Adrenal gland (tissue), 12 donors: ENCODE data around the gene AKR1B1. TPM values are rescaled to one million over a fixed set of nuclear protein-coding genes. Genes with fewer than 3 reads are reported as not detected.

Experiments used
- DNase-seq, 7 donors: peaks; one replicate each; pipeline ENCODE4 v3.0.0-alpha.2; 2019 to 2020
- H3K27ac ChIP-seq, 5 donors: fragments of 200-600 bp; sonication (generic) in 4 of 5; 1 replicate in 3 of 5; 2 replicates in 2 of 5; pipeline versions ENCODE4 v1.5.1 to v1.8.0; 2016 to 2020; ENCODE audit warnings: mild to moderate bottlenecking in 1 of 5
- H3K27me3 ChIP-seq: fragments of 200-600 bp; 2 replicates; pipeline ENCODE4 v1.8.0; 2021
- H3K36me3 ChIP-seq, 2 donors: fragments of 200-600 bp; replicated peaks in 1 of 2; 1 replicate in 1 of 2; 2 replicates in 1 of 2; pipeline versions ENCODE4 v1.5.1 to v1.8.0; 2018 to 2022
- H3K4me1 ChIP-seq, 2 donors: fragments of 200-600 bp; replicated peaks in 1 of 2; 1 replicate in 1 of 2; 2 replicates in 1 of 2; pipeline versions ENCODE4 v1.5.1 to v1.8.0; 2018 to 2021
- H3K4me3 ChIP-seq, 4 donors: fragments of 200-600 bp; sonication (generic) in 3 of 4; one replicate each; pipeline ENCODE4 v1.5.1; 2016 to 2018
- H3K9me3 ChIP-seq, 3 donors: fragments of 200-600 bp; sonication (generic) in 1 of 3; replicated peaks in 1 of 3; 1 replicate in 2 of 3; 2 replicates in 1 of 3; pipeline versions ENCODE4 v1.5.1 to v1.8.0; 2016 to 2021
- POLR2A ChIP-seq, 2 donors: fragments of 450-650 bp; IDR thresholded peaks; one replicate each; pipeline ENCODE4 v1.6.1; 2017; ENCODE audit warnings: antibody characterized with exemption in 2 of 2, mild to moderate bottlenecking in 2 of 2, moderate library complexity in 1 of 2
- WGBS, 4 donors: extraction: QIAGEN DNeasy Blood & Tissue Kit in 2 of 4; methylation state at CpG; one replicate each; pipeline versions ENCODE4 v1.1.5 to v1.1.7; 2013 to 2017; 5-methylcytosine and 5-hydroxymethylcytosine counted together
- intact Hi-C, 2 donors: fragments of 100-400 bp; cut with DNase I; formaldehyde crosslinking; loops; one replicate each; pipeline versions ENCODE4 v1.14.1 to v1.15.0; 2022 to 2023
- polyA plus RNA-seq, 3 donors: library from polyadenylated mRNA; stranded (reverse); fragments of 200-250 nt in 2 of 3; fragments of 350-450 nt in 1 of 3; fragmentation: Illumina TruSeq in 1 of 3; extraction: RNeasy Lipid Tissue Mini Kit (QIAGEN cat#74804) in 1 of 3; gene quantifications; one replicate each; pipeline ENCODE4 v1.2.3, GENCODE V29; 2013 to 2014
- total RNA-seq, 9 donors: library from RNA; depleted of rRNA in 4 of 9; stranded (reverse); fragments of >200 nt in 4 of 9; fragments of 120-200 nt in 1 of 9; fragmentation: NEBNext Ultra II Directional in 1 of 9; extraction: Animal tissue kit (Norgen Biotek cat#: 25700) in 1 of 9; gene quantifications; one replicate each; pipeline versions ENCODE4 v1.1.0 to v1.2.4, GENCODE V29; 2013 to 2023
- TF ChIP-seq, protein P1 (sequence below), 6 experiments: fragments of 450-650 bp in 4 of 6; fragments of 200-600 bp in 2 of 6; sonication (generic) in 1 of 6; IDR thresholded peaks; 1 replicate in 5 of 6; 2 replicates in 1 of 6; pipeline versions ENCODE4 v1.5.1 to v1.8.0; 2016 to 2021; ENCODE audit warnings: antibody characterized with exemption in 6 of 6, mild to moderate bottlenecking in 2 of 6, moderate library complexity in 1 of 6
- donor health status: healthy with polysubstance abuse.
- donor health status: Bipolar disorder and iron deficiency.
- donor health status: DM: yes; HTN: yes; CAD: no.
- donor health status: DM: no; HTN: no; CAD: no.
- donor health status: DM: no; HTN: no; CAD: no.
- donor health status: DM: yes; HTN: yes; CAD: no.

Gene AKR1B1
- total and polyA plus RNA-seq, 12 donors = 270 to 4,669 (median 3,402) TPM

DNA sequence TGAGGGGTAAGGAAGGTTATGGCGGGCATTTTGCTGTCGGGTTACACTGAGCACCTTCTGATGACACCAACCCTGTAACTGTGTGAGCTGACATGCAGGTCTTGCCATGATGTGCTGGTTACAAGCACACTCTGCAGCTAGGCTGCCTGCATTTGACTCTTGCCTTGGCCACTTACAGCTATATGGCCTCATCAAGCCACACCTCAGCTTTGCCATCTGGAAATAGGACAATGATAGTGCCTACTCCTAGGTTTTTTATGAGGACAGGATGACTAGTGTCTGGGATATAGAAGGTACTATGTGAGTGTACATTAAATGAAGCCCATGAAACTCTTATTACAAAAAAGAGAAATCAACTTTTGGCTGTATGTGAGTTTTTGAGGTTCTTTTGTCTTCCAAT is 58.0 kb downstream of the AKR1B1 start:
- Histone ChIP-seq H3K9me3 (no peaks in the 10 kb centered on the region), H3K27ac (no peak overlapping the region), H3K27me3 (peaks cover 7% of the 10 kb centered on the region), H3K4me3 (no peak overlapping the region), H3K4me1 (no peaks in the 10 kb centered on the region), H3K36me3 (no peaks in the 10 kb centered on the region)
- DNase-seq = no peak
- 79 to 86% (median 81%) methylated on average over 2 of the region's 2 CpGs for WGBS, 4 donors
- intact Hi-C loops = no loop called here
- no peak for TF ChIP-seq POLR2A (IDR thresholded peaks at IDR 0.05)
- TF ChIP-seq, protein P1, sequence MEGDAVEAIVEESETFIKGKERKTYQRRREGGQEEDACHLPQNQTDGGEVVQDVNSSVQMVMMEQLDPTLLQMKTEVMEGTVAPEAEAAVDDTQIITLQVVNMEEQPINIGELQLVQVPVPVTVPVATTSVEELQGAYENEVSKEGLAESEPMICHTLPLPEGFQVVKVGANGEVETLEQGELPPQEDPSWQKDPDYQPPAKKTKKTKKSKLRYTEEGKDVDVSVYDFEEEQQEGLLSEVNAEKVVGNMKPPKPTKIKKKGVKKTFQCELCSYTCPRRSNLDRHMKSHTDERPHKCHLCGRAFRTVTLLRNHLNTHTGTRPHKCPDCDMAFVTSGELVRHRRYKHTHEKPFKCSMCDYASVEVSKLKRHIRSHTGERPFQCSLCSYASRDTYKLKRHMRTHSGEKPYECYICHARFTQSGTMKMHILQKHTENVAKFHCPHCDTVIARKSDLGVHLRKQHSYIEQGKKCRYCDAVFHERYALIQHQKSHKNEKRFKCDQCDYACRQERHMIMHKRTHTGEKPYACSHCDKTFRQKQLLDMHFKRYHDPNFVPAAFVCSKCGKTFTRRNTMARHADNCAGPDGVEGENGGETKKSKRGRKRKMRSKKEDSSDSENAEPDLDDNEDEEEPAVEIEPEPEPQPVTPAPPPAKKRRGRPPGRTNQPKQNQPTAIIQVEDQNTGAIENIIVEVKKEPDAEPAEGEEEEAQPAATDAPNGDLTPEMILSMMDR (IDR thresholded peaks at IDR 0.05) = no peak

DNA sequence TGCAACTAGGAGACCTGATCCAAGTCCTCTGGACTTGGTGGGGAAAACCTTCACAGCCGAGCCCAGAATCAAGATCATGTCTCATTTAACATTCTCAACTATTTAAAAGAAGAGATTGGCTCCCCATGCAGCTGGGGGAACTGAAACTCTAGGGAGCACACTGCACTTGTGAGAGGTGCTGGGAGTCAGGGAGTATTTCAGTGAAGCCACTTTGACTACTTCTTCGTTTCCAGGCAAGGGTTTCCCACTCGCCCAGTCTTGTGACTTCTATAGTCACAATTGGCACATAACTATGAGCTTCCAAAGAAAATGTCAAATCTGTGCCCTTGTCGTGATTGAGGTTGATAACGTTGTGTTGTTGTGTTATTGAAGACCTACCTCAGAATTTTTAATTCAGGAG is 62.9 kb downstream of the AKR1B1 start:
- TF ChIP-seq POLR2A (IDR thresholded peaks at IDR 0.05) = no peak
- TF ChIP-seq, protein P1 (IDR thresholded peaks at IDR 0.05) = no peak
- Histone ChIP-seq H3K36me3 (no peaks in the 10 kb centered on the region), H3K9me3 (no peaks in the 10 kb centered on the region), H3K27ac (no peak overlapping the region), H3K4me1 (no peaks in the 10 kb centered on the region), H3K4me3 (no peak overlapping the region), H3K27me3 (peaks cover 3% of the 10 kb centered on the region)
- 63 to 71% (median 68%) methylated on average over 5 of the region's 5 CpGs for WGBS, 4 donors
- no peak for DNase-seq
- intact Hi-C loops = no loop called here

GRCh38 chr7:134395604-134396003 is 63.3 kb downstream of the AKR1B1 start:
- no peak overlapping the region for H3K4me3 ChIP-seq
- 65 to 87% (median 72%) methylated on average over 4 of the region's 4 CpGs for WGBS, 4 donors
- DNase-seq = no peak
- no peaks in the 10 kb centered on the region for H3K9me3 ChIP-seq
- H3K27me3 ChIP-seq = peaks cover 3% of the 10 kb centered on the region
- TF ChIP-seq, protein P1 (IDR thresholded peaks at IDR 0.05) = no peak
- TF ChIP-seq POLR2A (IDR thresholded peaks at IDR 0.05) = no peak
- intact Hi-C loops = no loop called here
- H3K36me3 ChIP-seq = no peaks in the 10 kb centered on the region
- H3K27ac ChIP-seq = no peak overlapping the region
- no peaks in the 10 kb centered on the region for H3K4me1 ChIP-seq

DNA sequence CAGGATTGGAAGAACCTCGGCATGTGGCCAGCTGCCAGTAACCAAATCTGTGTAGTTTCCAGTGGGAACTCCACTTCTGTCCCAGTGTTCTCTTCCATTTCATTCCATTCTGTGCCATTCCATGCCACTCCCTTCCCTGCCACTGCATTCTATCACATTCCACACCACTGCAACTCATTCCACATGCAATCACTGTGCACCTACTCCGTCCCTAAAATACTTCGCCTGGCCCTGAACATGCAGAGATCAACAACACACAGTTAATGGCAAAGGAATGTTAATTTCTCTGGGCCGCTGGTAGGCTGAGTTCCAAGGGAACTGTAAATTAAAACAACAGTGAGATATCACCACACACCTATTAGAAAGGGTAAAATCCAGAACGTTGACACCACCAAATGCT is 64.8 kb downstream of the AKR1B1 start:
- Histone ChIP-seq H3K27me3 (peaks cover 3% of the 10 kb centered on the region), H3K4me1 (no peaks in the 10 kb centered on the region), H3K4me3 (no peak overlapping the region), H3K9me3 (no peaks in the 10 kb centered on the region), H3K36me3 (no peaks in the 10 kb centered on the region), H3K27ac (no peak overlapping the region)
- TF ChIP-seq, protein P1 (IDR thresholded peaks at IDR 0.05) = no peak
- TF ChIP-seq POLR2A (IDR thresholded peaks at IDR 0.05) = no peak
- intact Hi-C loops = no loop called here
- DNase-seq = no peak
- WGBS, 4 donors = 59 to 69% (median 64%) methylated on average over 5 of the region's 5 CpGs

Other genes starting within 250 kb of the AKR1B1 start
- gene SLC35B4, start 142.2 kb downstream of the AKR1B1 start, total RNA-seq = 10 to 100 TPM; 13.8 to 34.9 (median 18.4) TPM
- gene SLC35B4, start 142.2 kb downstream of the AKR1B1 start, polyA plus RNA-seq = 10 to 100 TPM in 1 of 3 donors, 1 to 10 TPM in 2; 6.9 to 28.2 (median 9.2) TPM
- 10 to 100 TPM in 2 of 9 donors, 1 to 10 TPM in 5, under 1 TPM in 1, not detected in 1; 0.67 to 26.8 (median 4.7) TPM for gene AKR1B10, start 68.5 kb upstream of the AKR1B1 start, total RNA-seq
- gene AKR1B10, start 68.5 kb upstream of the AKR1B1 start, polyA plus RNA-seq = 1 to 10 TPM; 1.7 to 2.9 (median 2.5) TPM
- under 1 TPM in 5 of 9 donors, not detected in 4; 0.19 to 0.55 (median 0.28) TPM for gene AKR1B15, start 90.0 kb upstream of the AKR1B1 start, total RNA-seq
- gene AKR1B15, start 90.0 kb upstream of the AKR1B1 start, polyA plus RNA-seq = under 1 TPM in 1 of 3 donors, not detected in 2; 0.03 TPM
- 10 to 100 TPM; 12.1 to 34.8 (median 17.7) TPM for gene BPGM, start 187.8 kb upstream of the AKR1B1 start, total RNA-seq
- 10 to 100 TPM; 17.6 to 33.2 (median 21.0) TPM for gene BPGM, start 187.8 kb upstream of the AKR1B1 start, polyA plus RNA-seq